Measurements from ENCODE around the gene LMAN1L. TPM values are rescaled to one million over a fixed set of nuclear protein-coding genes. Genes with fewer than 3 reads are reported as not detected.
A peak's percentile ranks its signal among the peaks of the same experiment; 100 is the strongest.

Gene LMAN1L
- total RNA-seq, 4 donors from 2014 or later: not detected

- Histone ChIP-seq H3K36me3 (peaks cover 0 to 14% (median 0%) of the 10 kb centered on the region in 3 donors), H3K27ac (peak overlapping the region in 1 of 4 donors; percentile 79), H3K4me1 (peaks cover 0 to 22% (median 0%) of the 10 kb centered on the region in 4 donors), H3K4me3 (no peak overlapping the region), H3K9me3 (no peaks in the 10 kb centered on the region), H3K27me3 (no peaks in the 10 kb centered on the region)
- no peak for DNase-seq
- TF ChIP-seq CTCF (IDR thresholded peaks at IDR 0.05) (no peak), POLR2A (IDR thresholded peaks at IDR 0.05) (no peak)
Measured at GRCh38 chr15:74832826-74833225, 20.2 kb downstream of the LMAN1L start.

- Histone ChIP-seq H3K4me1 (peaks cover 0 to 22% (median 0%) of the 10 kb centered on the region in 4 donors), H3K27me3 (no peaks in the 10 kb centered on the region), H3K4me3 (no peak overlapping the region), H3K9me3 (no peaks in the 10 kb centered on the region), H3K27ac (no peak overlapping the region), H3K36me3 (peaks cover 0 to 19% (median 0%) of the 10 kb centered on the region in 3 donors)
- no peak for DNase-seq
- no peak for TF ChIP-seq POLR2A (IDR thresholded peaks at IDR 0.05)
- TF ChIP-seq CTCF (IDR thresholded peaks at IDR 0.05): no peak
Measured at GRCh38 chr15:74833376-74834107, 20.9 kb downstream of the LMAN1L start.

- DNase-seq: peak; percentile 54 to 85 (median 78)
- peak; percentile 53 to 85 (median 70) for TF ChIP-seq CTCF (IDR thresholded peaks at IDR 0.05)
- TF ChIP-seq POLR2A (IDR thresholded peaks at IDR 0.05): no peak
- Histone ChIP-seq H3K9me3 (no peaks in the 10 kb centered on the region), H3K4me3 (no peak overlapping the region), H3K36me3 (peaks cover 0 to 37% (median 0%) of the 10 kb centered on the region in 3 donors), H3K4me1 (peaks cover 0 to 29% (median 0%) of the 10 kb centered on the region in 4 donors), H3K27me3 (no peaks in the 10 kb centered on the region), H3K27ac (no peak overlapping the region)
Measured at GRCh38 chr15:74835312-74835823, 22.7 kb downstream of the LMAN1L start.

GRCh38 chr15:74836846-74837245, 24.2 kb downstream of the LMAN1L start:
- Histone ChIP-seq H3K27me3 (no peaks in the 10 kb centered on the region), H3K9me3 (no peaks in the 10 kb centered on the region), H3K27ac (no peak overlapping the region), H3K4me1 (peaks cover 0 to 24% (median under 1%) of the 10 kb centered on the region in 4 donors), H3K36me3 (peaks cover 0 to 38% (median 0%) of the 10 kb centered on the region in 3 donors), H3K4me3 (no peak overlapping the region)
- TF ChIP-seq CTCF (IDR thresholded peaks at IDR 0.05): no peak
- TF ChIP-seq POLR2A (IDR thresholded peaks at IDR 0.05): no peak
- DNase-seq: no peak

GRCh38 chr15:74837482-74838136, 25.0 kb downstream of the LMAN1L start:
- DNase-seq: no peak
- TF ChIP-seq CTCF (IDR thresholded peaks at IDR 0.05) (no peak), POLR2A (IDR thresholded peaks at IDR 0.05) (no peak)

More at GRCh38 chr15:74837482-74838136, 25.0 kb downstream of the LMAN1L start:
- no peaks in the 10 kb centered on the region for H3K27me3 ChIP-seq
- H3K4me3 ChIP-seq: no peak overlapping the region
- H3K27ac ChIP-seq: no peak overlapping the region
- H3K4me1 ChIP-seq: peaks cover 0 to 24% (median 4%) of the 10 kb centered on the region in 4 donors
- H3K36me3 ChIP-seq: peaks cover 0 to 38% (median 0%) of the 10 kb centered on the region in 3 donors
- H3K9me3 ChIP-seq: no peaks in the 10 kb centered on the region

Measured in Peyer's patch (tissue), 4 donors.